Measurements from ENCODE around the gene ACTL6B. TPM values are rescaled to one million over a fixed set of nuclear protein-coding genes. Genes with fewer than 3 reads are reported as not detected.
"Not testable (repeated sequence)": the region's sequence is repeated elsewhere in the genome, so short reads cannot be mapped to it uniquely, and the experiment has no call there.

ACTL6B gene
- total and polyA plus RNA-seq, 2 donors (not counting 3 experiments of a cell fraction or from before 2014, with no cell fraction given), result not detected

GRCh38 chr7:100665168-100665726 is 9.0 kb upstream of the ACTL6B start:
- ChIA-PET POLR2A (no interaction called here), CTCF (no interaction called here)
- no TSS peak for BruUV-seq (replicated peaks)
- no peak for TF ChIP-seq MAX (IDR thresholded peaks at IDR 0.05; ENCODE audit: insufficient read depth, insufficient read length)
- TF ChIP-seq JUN (IDR thresholded peaks at IDR 0.05; ENCODE audit: borderline replicate concordance, insufficient read depth, insufficient read length, low read depth), result no peak
- no peak for TF ChIP-seq EZH2 (IDR thresholded peaks at IDR 0.05; ENCODE audit: borderline replicate concordance, low read depth, low read length, severe bottlenecking)
- TF ChIP-seq FOS (IDR thresholded peaks at IDR 0.05; ENCODE audit: borderline replicate concordance, insufficient read depth, low read length), result no peak
- TF ChIP-seq MYC (IDR thresholded peaks at IDR 0.05; ENCODE audit: low read depth, low read length), result no peak
- no peak for TF ChIP-seq POLR2AphosphoS5 (IDR thresholded peaks at IDR 0.05; ENCODE audit: insufficient read depth, low read depth, low read length)
- TF ChIP-seq POLR2A (IDR thresholded peaks at IDR 0.05; ENCODE audit: low read depth, low read length), result no peak
- no peak for TF ChIP-seq GATA2 (IDR thresholded peaks at IDR 0.05; ENCODE audit: insufficient read depth, insufficient read length, low read depth, low read length)
- TF ChIP-seq, protein P1, sequence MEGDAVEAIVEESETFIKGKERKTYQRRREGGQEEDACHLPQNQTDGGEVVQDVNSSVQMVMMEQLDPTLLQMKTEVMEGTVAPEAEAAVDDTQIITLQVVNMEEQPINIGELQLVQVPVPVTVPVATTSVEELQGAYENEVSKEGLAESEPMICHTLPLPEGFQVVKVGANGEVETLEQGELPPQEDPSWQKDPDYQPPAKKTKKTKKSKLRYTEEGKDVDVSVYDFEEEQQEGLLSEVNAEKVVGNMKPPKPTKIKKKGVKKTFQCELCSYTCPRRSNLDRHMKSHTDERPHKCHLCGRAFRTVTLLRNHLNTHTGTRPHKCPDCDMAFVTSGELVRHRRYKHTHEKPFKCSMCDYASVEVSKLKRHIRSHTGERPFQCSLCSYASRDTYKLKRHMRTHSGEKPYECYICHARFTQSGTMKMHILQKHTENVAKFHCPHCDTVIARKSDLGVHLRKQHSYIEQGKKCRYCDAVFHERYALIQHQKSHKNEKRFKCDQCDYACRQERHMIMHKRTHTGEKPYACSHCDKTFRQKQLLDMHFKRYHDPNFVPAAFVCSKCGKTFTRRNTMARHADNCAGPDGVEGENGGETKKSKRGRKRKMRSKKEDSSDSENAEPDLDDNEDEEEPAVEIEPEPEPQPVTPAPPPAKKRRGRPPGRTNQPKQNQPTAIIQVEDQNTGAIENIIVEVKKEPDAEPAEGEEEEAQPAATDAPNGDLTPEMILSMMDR (IDR thresholded peaks at IDR 0.05; ENCODE audit: extremely low read depth in 1 of 2, insufficient read depth in 1 of 2, low read depth in 1 of 2, low read length in 2 of 2), result no peak
- FAIRE-seq (no peak), DNase-seq (ENCODE audit: low read depth, low spot score) (no peak)
- Histone ChIP-seq H3K4me2 (ENCODE audit: insufficient read depth, low read length) (no peak overlapping the region), H3K9me3 (replicated peaks; ENCODE audit: control insufficient read depth, insufficient read depth, low read length) (no peaks in the 10 kb centered on the region), H4K20me1 (replicated peaks; ENCODE audit: control insufficient read depth, extremely low read depth, insufficient read depth, low read length) (no peaks in the 10 kb centered on the region), H3K4me3 (replicated peaks in 1 of 3; ENCODE audit: insufficient read depth in 1 of 3, low read depth in 1 of 3, low read length in 3 of 3) (no peak overlapping the region), H3K9me1 (replicated peaks; ENCODE audit: control insufficient read depth, extremely low read depth, insufficient read depth, low read length) (no peaks in the 10 kb centered on the region), H2AFZ (ENCODE audit: low read depth, low read length) (no peak overlapping the region), H3K36me3 (ENCODE audit: control insufficient read depth in 2 of 2, extremely low read depth in 1 of 2, insufficient read depth in 2 of 2, low read length in 2 of 2) (no peaks in the 10 kb centered on the region), H3K27me3 (ENCODE audit: control insufficient read depth in 2 of 2, insufficient read depth in 2 of 2, low read length in 2 of 2) (peaks cover 2 to 5% of the 10 kb centered on the region in 2 experiments), H3K4me1 (ENCODE audit: control insufficient read depth, extremely low read depth, insufficient read depth, low read length) (no peaks in the 10 kb centered on the region), H3K27ac (ENCODE audit: insufficient read depth, low read depth, low read length) (no peak overlapping the region), H3K9ac (replicated peaks; ENCODE audit: extremely low read depth, insufficient read depth, low read length) (no peak overlapping the region), H3K79me2 (ENCODE audit: control insufficient read depth, insufficient read depth, low read length) (no peaks in the 10 kb centered on the region)
- intact Hi-C loops (cut with micrococcal nuclease), result no loop called here
- dilution Hi-C loops (cut with MboI; ENCODE audit: extremely low pct_ligation_motif_present, low sequenced_read_pairs), result no loop called here

DNA sequence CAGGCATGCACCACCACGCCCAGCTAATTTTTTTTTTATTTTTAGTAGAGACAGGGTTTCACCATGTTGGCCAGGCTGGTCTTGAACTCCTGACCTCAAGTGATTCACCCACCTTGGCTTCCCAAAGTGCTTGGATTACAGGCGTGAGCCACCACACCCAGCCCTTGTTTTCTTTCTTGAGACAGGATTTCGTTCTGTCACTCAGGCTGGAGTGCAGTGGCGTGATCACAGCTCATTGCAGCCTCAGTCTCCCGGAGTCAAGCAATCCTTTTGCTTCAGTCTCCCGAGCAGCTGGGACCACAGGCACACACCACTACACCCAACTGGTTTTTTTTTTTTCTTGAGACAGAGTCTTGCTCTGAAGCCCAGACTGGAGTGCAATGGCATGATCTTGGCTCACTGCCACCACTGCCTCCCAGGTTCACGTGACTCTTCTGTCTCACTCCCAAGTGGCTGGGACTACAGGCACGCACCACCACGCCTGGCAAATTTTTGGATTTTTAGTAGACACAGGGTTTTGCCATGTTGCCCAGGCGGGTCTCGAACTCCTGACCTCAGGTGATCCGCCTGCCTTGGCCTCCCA is 6.0 kb upstream of the ACTL6B start:
- BruUV-seq (replicated peaks); CTCF ChIA-PET; H3K4me1 ChIP-seq (ENCODE audit: control insufficient read depth, extremely low read depth, insufficient read depth, low read length); DNase-seq (ENCODE audit: low read depth, low spot score); H2AFZ ChIP-seq (ENCODE audit: low read depth, low read length); H3K9ac ChIP-seq (replicated peaks; ENCODE audit: extremely low read depth, insufficient read depth, low read length); H3K4me3 ChIP-seq (replicated peaks in 1 of 3; ENCODE audit: insufficient read depth in 1 of 3, low read depth in 1 of 3, low read length in 3 of 3); H3K27ac ChIP-seq (ENCODE audit: insufficient read depth, low read depth, low read length); H3K36me3 ChIP-seq (ENCODE audit: control insufficient read depth in 2 of 2, extremely low read depth in 1 of 2, insufficient read depth in 2 of 2, low read length in 2 of 2); intact Hi-C loops (cut with micrococcal nuclease); H4K20me1 ChIP-seq (replicated peaks; ENCODE audit: control insufficient read depth, extremely low read depth, insufficient read depth, low read length); H3K9me1 ChIP-seq (replicated peaks; ENCODE audit: control insufficient read depth, extremely low read depth, insufficient read depth, low read length); H3K27me3 ChIP-seq (ENCODE audit: control insufficient read depth in 2 of 2, insufficient read depth in 2 of 2, low read length in 2 of 2); dilution Hi-C loops (cut with MboI; ENCODE audit: extremely low pct_ligation_motif_present, low sequenced_read_pairs); POLR2A ChIA-PET; H3K9me3 ChIP-seq (replicated peaks; ENCODE audit: control insufficient read depth, insufficient read depth, low read length); FAIRE-seq; H3K79me2 ChIP-seq (ENCODE audit: control insufficient read depth, insufficient read depth, low read length); H3K4me2 ChIP-seq (ENCODE audit: insufficient read depth, low read length): not testable (repeated sequence)
